GM21381 (cell line): ENCODE results near the gene RAPGEF1.

Experiments
- ATAC-seq: cut with Tn5 transposase; IDR thresholded peaks from one replicate; pipeline ENCODE4 v1.9.1; 2021; ENCODE audit warnings: mild to moderate bottlenecking, moderate library complexity; ENCODE audit not compliant: unreplicated experiment

The RAPGEF1 gene

GRCh38 chr9:131545003-131545785 lies 194.7 kb downstream of the RAPGEF1 start, which contains the start of gene PRRT1B:
PRRT1B (plus strand) TSS chr9:131545523; CDS start chr9:131545616, 93 bp downstream.
- no peak for ATAC-seq

- ATAC-seq, result no peak
These were observed 196.7 kb downstream of the RAPGEF1 start for GRCh38 chr9:131543141-131543540.

GRCh38 chr9:131539223-131539923 lies 200.5 kb downstream of the RAPGEF1 start:
- ATAC-seq, result no peak

- ATAC-seq, result no peak
These were observed 201.9 kb downstream of the RAPGEF1 start for GRCh38 chr9:131537946-131538345.

GRCh38 chr9:131534721-131535237 lies 205.1 kb downstream of the RAPGEF1 start:
- ATAC-seq, result no peak

GRCh38 chr9:131530920-131531832 lies 208.7 kb downstream of the RAPGEF1 start, which contains the start of gene UCK1:
UCK1 (minus strand) TSS chr9:131531263; CDS start chr9:131531174, 89 bp downstream.
- ATAC-seq, result peak; percentile 80

GRCh38 chr9:131530546-131530919 lies 209.3 kb downstream of the RAPGEF1 start:
- peak; percentile 18 for ATAC-seq

- no peak for ATAC-seq
These were observed 210.0 kb downstream of the RAPGEF1 start for GRCh38 chr9:131529597-131530545.

- no peak for ATAC-seq
These were observed 210.9 kb downstream of the RAPGEF1 start for GRCh38 chr9:131528886-131529505.

GRCh38 chr9:131528186-131528585 lies 211.7 kb downstream of the RAPGEF1 start:
- no peak for ATAC-seq
